DMS53 treated with DMSO at 0.1 percent for 48 hours (cell line): ENCODE data around the gene LILRB3.

ENCODE experiments used
- DNase-seq: peaks from one replicate; lab custom pipeline; 2025; ENCODE audit not compliant: unreplicated experiment; lab: John Stamatoyannopoulos, UW

LILRB3 gene

DNA sequence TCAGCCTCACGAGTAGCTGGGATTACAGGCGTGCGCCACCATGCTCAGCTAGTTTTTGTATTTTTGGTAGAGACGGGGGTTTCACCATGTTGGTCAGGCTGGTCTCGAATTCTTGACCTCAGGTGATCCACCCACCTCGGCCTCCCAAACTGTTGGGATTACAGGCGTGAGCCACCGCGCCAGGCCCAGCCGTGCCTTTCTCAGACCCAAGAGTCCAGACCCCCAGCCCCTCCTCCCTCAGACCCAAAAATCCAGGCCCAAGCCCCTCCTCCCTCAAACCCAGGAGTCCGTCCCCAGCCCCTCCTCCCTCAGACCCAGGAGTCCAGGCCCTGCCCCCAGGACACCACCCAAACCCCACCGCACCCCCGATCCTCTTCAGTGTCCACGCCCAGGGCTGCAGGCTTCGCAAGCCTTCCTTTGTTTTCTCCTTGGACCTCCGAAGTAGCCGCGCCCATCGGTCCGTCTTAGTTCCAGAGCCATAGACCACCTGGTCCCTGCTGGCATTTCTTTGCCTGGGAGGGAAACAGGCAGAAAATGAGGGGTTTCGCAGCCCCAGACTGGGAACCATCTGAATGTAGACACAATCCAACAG lies 53.6 kb downstream of the LILRB3 start:
- DNase-seq: no peak

- peak; percentile 75 for DNase-seq
Measured at GRCh38 chr19:54168174-54168917, 54.5 kb downstream of the LILRB3 start.
